H1 (cell line): ENCODE results near the gene CBR4. TPM values are rescaled to one million over a fixed set of nuclear protein-coding genes. Genes with fewer than 3 reads are reported as not detected.

ENCODE experiments used
- BRCA1 ChIP-seq: IDR thresholded peaks from 2 replicates; pipeline ENCODE4 v1.6.1; 2012; ENCODE audit warnings: low read depth, low read length, improper control_type of control experiment
- EP300 ChIP-seq, 2 experiments: IDR thresholded peaks; 1 replicate in 1 of 2; 2 replicates in 1 of 2; pipeline ENCODE4 v1.6.1; 2011 to 2012; ENCODE audit warnings: low read depth in 2 of 2, low read length in 2 of 2, mild to moderate bottlenecking in 2 of 2, borderline replicate concordance in 1 of 2, inconsistent platforms in 1 of 2, moderate library complexity in 1 of 2
- GABPA ChIP-seq: IDR thresholded peaks from 2 replicates; pipeline ENCODE4 v1.6.1; 2011; ENCODE audit warnings: mild to moderate bottlenecking, low read length, moderate library complexity, borderline replicate concordance; ENCODE audit not compliant: insufficient read depth
- HDAC6 ChIP-seq: IDR thresholded peaks from one replicate; pipeline ENCODE4 v1.7.1; 2012; ENCODE audit warnings: low read depth, mild to moderate bottlenecking, inconsistent platforms, low read length, moderate library complexity
- JUND ChIP-seq: IDR thresholded peaks from 2 replicates; pipeline ENCODE4 v1.6.1; 2011; ENCODE audit warnings: mild to moderate bottlenecking, improper control_type of control experiment, low read length
- POLR2AphosphoS5 ChIP-seq: IDR thresholded peaks from 2 replicates; pipeline ENCODE4 v1.6.1; 2011; ENCODE audit warnings: low read depth, low read length
- SIX5 ChIP-seq: IDR thresholded peaks from 2 replicates; pipeline ENCODE4 v1.6.1; 2011; ENCODE audit warnings: mild to moderate bottlenecking, low read depth, low read length
- TCF12 ChIP-seq: IDR thresholded peaks from 2 replicates; pipeline ENCODE4 v1.6.1; 2011; ENCODE audit warnings: low read depth, mild to moderate bottlenecking, low read length
- polyA plus RNA-seq, 7 experiments: library from polyadenylated mRNA; depleted of rRNA in 3 of 7; stranded (reverse) in 5 of 7; unstranded in 2 of 7; fragments of >200 nt in 5 of 7; fragments of 200-250 nt in 2 of 7; gene quantifications; 1 replicate in 5 of 7; 2 replicates in 1 of 7; 4 replicates in 1 of 7; pipeline versions ENCODE4 v1.2.1 to v1.2.3, GENCODE V29; 2011 to 2013; ENCODE audit warnings: missing spikeins in 2 of 7, mixed read lengths in 2 of 7
- total RNA-seq: library from RNA; stranded (reverse); fragmentation: NEBNext Ultra II Directional; extraction: Animal tissue kit (Norgen Biotek cat#: 25700); gene quantifications from 2 replicates; pipeline ENCODE4 v1.2.1, GENCODE V29; 2021
- TF ChIP-seq, protein P1 (sequence below): fragments of 300-600 bp; sonication (generic); IDR thresholded peaks from 2 replicates; pipeline ENCODE4 v1.7.1; 2012; ENCODE audit warnings: low read length, moderate library complexity, mild to moderate bottlenecking, inconsistent platforms; ENCODE audit not compliant: insufficient replicate concordance
- TF ChIP-seq, protein P2 (sequence below): IDR thresholded peaks from 2 replicates; pipeline ENCODE4 v1.6.1; 2012; ENCODE audit warnings: low read length, inconsistent platforms

CBR4 gene
- total and polyA plus RNA-seq, 2 of the 8 experiments (the other 6 are each of a cell fraction or from before 2014, with no cell fraction given), result 8.6 to 29.5 TPM

DNA sequence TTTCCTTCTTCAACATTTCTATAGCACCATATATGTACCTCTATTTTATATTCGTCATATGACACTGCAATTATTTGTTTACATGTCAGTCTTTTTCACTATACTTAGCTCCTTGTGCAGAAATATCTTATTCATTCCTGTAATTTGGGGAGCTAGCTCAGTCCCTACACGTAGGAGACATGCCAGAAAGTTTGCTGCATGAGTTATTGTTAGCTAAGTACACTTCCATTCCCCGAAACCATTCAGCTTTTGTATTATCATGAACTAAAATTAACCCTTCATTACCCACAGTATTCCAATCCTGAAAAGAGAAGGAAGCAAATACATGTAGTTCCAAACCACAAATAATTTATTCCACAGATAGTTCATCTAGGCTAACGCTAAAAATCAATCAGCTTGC, 10.2 kb downstream of the CBR4 start (continued):
- TF ChIP-seq, protein P1, sequence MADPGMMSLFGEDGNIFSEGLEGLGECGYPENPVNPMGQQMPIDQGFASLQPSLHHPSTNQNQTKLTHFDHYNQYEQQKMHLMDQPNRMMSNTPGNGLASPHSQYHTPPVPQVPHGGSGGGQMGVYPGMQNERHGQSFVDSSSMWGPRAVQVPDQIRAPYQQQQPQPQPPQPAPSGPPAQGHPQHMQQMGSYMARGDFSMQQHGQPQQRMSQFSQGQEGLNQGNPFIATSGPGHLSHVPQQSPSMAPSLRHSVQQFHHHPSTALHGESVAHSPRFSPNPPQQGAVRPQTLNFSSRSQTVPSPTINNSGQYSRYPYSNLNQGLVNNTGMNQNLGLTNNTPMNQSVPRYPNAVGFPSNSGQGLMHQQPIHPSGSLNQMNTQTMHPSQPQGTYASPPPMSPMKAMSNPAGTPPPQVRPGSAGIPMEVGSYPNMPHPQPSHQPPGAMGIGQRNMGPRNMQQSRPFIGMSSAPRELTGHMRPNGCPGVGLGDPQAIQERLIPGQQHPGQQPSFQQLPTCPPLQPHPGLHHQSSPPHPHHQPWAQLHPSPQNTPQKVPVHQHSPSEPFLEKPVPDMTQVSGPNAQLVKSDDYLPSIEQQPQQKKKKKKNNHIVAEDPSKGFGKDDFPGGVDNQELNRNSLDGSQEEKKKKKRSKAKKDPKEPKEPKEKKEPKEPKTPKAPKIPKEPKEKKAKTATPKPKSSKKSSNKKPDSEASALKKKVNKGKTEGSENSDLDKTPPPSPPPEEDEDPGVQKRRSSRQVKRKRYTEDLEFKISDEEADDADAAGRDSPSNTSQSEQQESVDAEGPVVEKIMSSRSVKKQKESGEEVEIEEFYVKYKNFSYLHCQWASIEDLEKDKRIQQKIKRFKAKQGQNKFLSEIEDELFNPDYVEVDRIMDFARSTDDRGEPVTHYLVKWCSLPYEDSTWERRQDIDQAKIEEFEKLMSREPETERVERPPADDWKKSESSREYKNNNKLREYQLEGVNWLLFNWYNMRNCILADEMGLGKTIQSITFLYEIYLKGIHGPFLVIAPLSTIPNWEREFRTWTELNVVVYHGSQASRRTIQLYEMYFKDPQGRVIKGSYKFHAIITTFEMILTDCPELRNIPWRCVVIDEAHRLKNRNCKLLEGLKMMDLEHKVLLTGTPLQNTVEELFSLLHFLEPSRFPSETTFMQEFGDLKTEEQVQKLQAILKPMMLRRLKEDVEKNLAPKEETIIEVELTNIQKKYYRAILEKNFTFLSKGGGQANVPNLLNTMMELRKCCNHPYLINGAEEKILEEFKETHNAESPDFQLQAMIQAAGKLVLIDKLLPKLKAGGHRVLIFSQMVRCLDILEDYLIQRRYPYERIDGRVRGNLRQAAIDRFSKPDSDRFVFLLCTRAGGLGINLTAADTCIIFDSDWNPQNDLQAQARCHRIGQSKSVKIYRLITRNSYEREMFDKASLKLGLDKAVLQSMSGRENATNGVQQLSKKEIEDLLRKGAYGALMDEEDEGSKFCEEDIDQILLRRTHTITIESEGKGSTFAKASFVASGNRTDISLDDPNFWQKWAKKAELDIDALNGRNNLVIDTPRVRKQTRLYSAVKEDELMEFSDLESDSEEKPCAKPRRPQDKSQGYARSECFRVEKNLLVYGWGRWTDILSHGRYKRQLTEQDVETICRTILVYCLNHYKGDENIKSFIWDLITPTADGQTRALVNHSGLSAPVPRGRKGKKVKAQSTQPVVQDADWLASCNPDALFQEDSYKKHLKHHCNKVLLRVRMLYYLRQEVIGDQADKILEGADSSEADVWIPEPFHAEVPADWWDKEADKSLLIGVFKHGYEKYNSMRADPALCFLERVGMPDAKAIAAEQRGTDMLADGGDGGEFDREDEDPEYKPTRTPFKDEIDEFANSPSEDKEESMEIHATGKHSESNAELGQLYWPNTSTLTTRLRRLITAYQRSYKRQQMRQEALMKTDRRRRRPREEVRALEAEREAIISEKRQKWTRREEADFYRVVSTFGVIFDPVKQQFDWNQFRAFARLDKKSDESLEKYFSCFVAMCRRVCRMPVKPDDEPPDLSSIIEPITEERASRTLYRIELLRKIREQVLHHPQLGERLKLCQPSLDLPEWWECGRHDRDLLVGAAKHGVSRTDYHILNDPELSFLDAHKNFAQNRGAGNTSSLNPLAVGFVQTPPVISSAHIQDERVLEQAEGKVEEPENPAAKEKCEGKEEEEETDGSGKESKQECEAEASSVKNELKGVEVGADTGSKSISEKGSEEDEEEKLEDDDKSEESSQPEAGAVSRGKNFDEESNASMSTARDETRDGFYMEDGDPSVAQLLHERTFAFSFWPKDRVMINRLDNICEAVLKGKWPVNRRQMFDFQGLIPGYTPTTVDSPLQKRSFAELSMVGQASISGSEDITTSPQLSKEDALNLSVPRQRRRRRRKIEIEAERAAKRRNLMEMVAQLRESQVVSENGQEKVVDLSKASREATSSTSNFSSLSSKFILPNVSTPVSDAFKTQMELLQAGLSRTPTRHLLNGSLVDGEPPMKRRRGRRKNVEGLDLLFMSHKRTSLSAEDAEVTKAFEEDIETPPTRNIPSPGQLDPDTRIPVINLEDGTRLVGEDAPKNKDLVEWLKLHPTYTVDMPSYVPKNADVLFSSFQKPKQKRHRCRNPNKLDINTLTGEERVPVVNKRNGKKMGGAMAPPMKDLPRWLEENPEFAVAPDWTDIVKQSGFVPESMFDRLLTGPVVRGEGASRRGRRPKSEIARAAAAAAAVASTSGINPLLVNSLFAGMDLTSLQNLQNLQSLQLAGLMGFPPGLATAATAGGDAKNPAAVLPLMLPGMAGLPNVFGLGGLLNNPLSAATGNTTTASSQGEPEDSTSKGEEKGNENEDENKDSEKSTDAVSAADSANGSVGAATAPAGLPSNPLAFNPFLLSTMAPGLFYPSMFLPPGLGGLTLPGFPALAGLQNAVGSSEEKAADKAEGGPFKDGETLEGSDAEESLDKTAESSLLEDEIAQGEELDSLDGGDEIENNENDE, result no peak
- TF ChIP-seq HDAC6 (no peak), POLR2AphosphoS5 (no peak), JUND (no peak), GABPA (no peak), TCF12 (no peak), SIX5 (no peak), BRCA1 (no peak), EP300 (IDR thresholded peaks at IDR 0.05; ENCODE audit: borderline replicate concordance in 1 of 2, low read depth in 2 of 2, low read length in 2 of 2) (no peak)
- TF ChIP-seq, protein P2, sequence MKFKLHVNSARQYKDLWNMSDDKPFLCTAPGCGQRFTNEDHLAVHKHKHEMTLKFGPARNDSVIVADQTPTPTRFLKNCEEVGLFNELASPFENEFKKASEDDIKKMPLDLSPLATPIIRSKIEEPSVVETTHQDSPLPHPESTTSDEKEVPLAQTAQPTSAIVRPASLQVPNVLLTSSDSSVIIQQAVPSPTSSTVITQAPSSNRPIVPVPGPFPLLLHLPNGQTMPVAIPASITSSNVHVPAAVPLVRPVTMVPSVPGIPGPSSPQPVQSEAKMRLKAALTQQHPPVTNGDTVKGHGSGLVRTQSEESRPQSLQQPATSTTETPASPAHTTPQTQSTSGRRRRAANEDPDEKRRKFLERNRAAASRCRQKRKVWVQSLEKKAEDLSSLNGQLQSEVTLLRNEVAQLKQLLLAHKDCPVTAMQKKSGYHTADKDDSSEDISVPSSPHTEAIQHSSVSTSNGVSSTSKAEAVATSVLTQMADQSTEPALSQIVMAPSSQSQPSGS, result no peak
